ENCODE results near the gene MYL7. TPM values are rescaled to one million over a fixed set of nuclear protein-coding genes. Genes with fewer than 3 reads are reported as not detected.

Gene MYL7
- total RNA-seq, 2 experiments from 2014 or later, result not detected

GRCh38 chr7:44101303-44101965 lies 39.7 kb downstream of the MYL7 start:
- intact Hi-C loops (cut with micrococcal nuclease; ENCODE audit: unreplicated experiment), result no loop called here
- ChIA-PET POLR2A (interaction anchor here (0.6 to 1.8 kb wide), 5 partner anchors 20 to 381 kb away, joined by 3 to 11 read pairs (median 3); partner anchors contain the start of gene POLD2), CTCF (ENCODE audit: unreplicated experiment) (interaction anchor here (1.0 to 1.4 kb wide), 3 partner anchors 20 to 56 kb away, joined by 3 to 25 read pairs (median 3); partner anchors contain the start of gene POLD2)
- Histone ChIP-seq H3K9me2 (ENCODE audit: insufficient read depth, low read length) (no peaks in the 10 kb centered on the region), H2AFZ (ENCODE audit: low read length) (peak overlapping the region; percentile 16; the same call in 1 of the 2 replicates), H3K4me3 (ENCODE audit: low read depth, low read length, poor library complexity, severe bottlenecking) (peak overlapping the region; percentile 53), H3K4me2 (ENCODE audit: low read length) (peak overlapping the region; percentile 71), H3K79me2 (ENCODE audit: insufficient read depth, low read depth, low read length) (no peaks in the 10 kb centered on the region), H3K36me3 (ENCODE audit: insufficient read depth, low read length) (no peaks in the 10 kb centered on the region), H3K4me1 (ENCODE audit: insufficient read depth, low read length, poor library complexity, severe bottlenecking) (peaks cover 96% of the 10 kb centered on the region), H3K9me3 (ENCODE audit: low read length) (no peaks in the 10 kb centered on the region), H3K27ac (ENCODE audit: low read depth, low read length, poor library complexity, severe bottlenecking) (peak overlapping the region; percentile 98), H4K20me1 (ENCODE audit: insufficient read depth, low read length) (no peaks in the 10 kb centered on the region)
- TF ChIP-seq CTCF (conservative IDR thresholded peaks at IDR 0.05; ENCODE audit: low read length), result no peak
- TF ChIP-seq EZH2phosphoT487 (IDR thresholded peaks at IDR 0.05; ENCODE audit: borderline replicate concordance, low read depth, low read length), result no peak
- DNase-seq (ENCODE audit: low spot score), result no peak
- BruUV-seq (replicated peaks), result no TSS peak

GRCh38 chr7:44100458-44101302 lies 40.5 kb downstream of the MYL7 start:
- Histone ChIP-seq H3K4me1 (ENCODE audit: insufficient read depth, low read length, poor library complexity, severe bottlenecking) (peaks cover 98% of the 10 kb centered on the region), H3K27ac (ENCODE audit: low read depth, low read length, poor library complexity, severe bottlenecking) (peak overlapping the region; percentile 98), H4K20me1 (ENCODE audit: insufficient read depth, low read length) (no peaks in the 10 kb centered on the region), H3K4me2 (ENCODE audit: low read length) (peak overlapping the region; percentile 71), H3K9me3 (ENCODE audit: low read length) (no peaks in the 10 kb centered on the region), H3K4me3 (ENCODE audit: low read depth, low read length, poor library complexity, severe bottlenecking) (peak overlapping the region; percentile 53), H2AFZ (ENCODE audit: low read length) (peak overlapping the region; percentile 16; the same call in 1 of the 2 replicates), H3K9me2 (ENCODE audit: insufficient read depth, low read length) (no peaks in the 10 kb centered on the region), H3K36me3 (ENCODE audit: insufficient read depth, low read length) (no peaks in the 10 kb centered on the region), H3K79me2 (ENCODE audit: insufficient read depth, low read depth, low read length) (no peaks in the 10 kb centered on the region)
- DNase-seq (ENCODE audit: low spot score), result peak; percentile 84
- POLR2A ChIA-PET, result interaction anchor here (0.8 to 1.8 kb wide), 3 partner anchors 22 to 27 kb away, joined by 3 to 11 read pairs (median 3); partner anchors contain the start of gene POLD2
- TF ChIP-seq EZH2phosphoT487 (IDR thresholded peaks at IDR 0.05; ENCODE audit: borderline replicate concordance, low read depth, low read length) (no peak), CTCF (conservative IDR thresholded peaks at IDR 0.05; ENCODE audit: low read length) (no peak)
- CTCF ChIA-PET (ENCODE audit: unreplicated experiment), result interaction anchor here (0.6 to 1.0 kb wide), 2 partner anchors 11 to 56 kb away, joined by 3 to 4 read pairs; no protein-coding TSS in a partner anchor
- no TSS peak for BruUV-seq (replicated peaks)
- intact Hi-C loops (cut with micrococcal nuclease; ENCODE audit: unreplicated experiment), result no loop called here
